ENCODE measurements around the gene SLC44A5.

DNA sequence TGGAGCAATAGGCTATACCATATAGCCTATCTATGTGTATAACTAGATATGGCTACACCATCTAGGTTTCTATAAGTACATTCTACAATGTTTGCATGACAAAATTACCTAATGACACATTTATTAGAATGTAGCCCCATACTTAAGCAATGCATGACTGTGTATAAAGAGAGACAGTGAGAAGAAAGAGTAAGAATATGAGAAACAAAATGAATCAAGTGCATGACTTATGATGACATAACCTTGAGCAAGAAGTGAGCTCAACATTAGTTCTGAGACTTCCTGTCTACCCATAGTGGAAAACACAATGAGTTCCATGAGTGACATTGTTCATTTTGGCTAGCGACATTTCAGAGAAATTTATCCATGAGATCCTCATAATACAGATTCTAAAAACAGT is 10.1 kb downstream of the SLC44A5 start:
- TF ChIP-seq, protein P1, sequence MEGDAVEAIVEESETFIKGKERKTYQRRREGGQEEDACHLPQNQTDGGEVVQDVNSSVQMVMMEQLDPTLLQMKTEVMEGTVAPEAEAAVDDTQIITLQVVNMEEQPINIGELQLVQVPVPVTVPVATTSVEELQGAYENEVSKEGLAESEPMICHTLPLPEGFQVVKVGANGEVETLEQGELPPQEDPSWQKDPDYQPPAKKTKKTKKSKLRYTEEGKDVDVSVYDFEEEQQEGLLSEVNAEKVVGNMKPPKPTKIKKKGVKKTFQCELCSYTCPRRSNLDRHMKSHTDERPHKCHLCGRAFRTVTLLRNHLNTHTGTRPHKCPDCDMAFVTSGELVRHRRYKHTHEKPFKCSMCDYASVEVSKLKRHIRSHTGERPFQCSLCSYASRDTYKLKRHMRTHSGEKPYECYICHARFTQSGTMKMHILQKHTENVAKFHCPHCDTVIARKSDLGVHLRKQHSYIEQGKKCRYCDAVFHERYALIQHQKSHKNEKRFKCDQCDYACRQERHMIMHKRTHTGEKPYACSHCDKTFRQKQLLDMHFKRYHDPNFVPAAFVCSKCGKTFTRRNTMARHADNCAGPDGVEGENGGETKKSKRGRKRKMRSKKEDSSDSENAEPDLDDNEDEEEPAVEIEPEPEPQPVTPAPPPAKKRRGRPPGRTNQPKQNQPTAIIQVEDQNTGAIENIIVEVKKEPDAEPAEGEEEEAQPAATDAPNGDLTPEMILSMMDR (IDR thresholded peaks at IDR 0.05), result no peak
- no peak for TF ChIP-seq POLR2A (IDR thresholded peaks at IDR 0.05)
